Glutamatergic neuron (in vitro differentiated cells): ENCODE measurements around the gene STXBP6. TPM values are rescaled to one million over a fixed set of nuclear protein-coding genes. Genes with fewer than 3 reads are reported as not detected.

Experiments
- DNase-seq: peaks from one replicate; pipeline ENCODE4 v3.0.0; 2022
- H3K27ac Mint-ChIP-seq: one replicate; pipeline ENCODE4 v1.8.0; 2020; ENCODE audit warnings: mild to moderate bottlenecking, mixed read lengths, inconsistent platforms; ENCODE audit not compliant: unreplicated experiment
- H3K27me3 Mint-ChIP-seq: one replicate; pipeline ENCODE4 v1.8.0; 2020; ENCODE audit warnings: mild to moderate bottlenecking, moderate library complexity, mixed read lengths, inconsistent platforms; ENCODE audit not compliant: unreplicated experiment
- H3K36me3 Mint-ChIP-seq: one replicate; pipeline ENCODE4 v1.8.0; 2020; ENCODE audit warnings: mild to moderate bottlenecking, mixed read lengths, inconsistent platforms; ENCODE audit not compliant: unreplicated experiment
- H3K4me1 Mint-ChIP-seq: one replicate; pipeline ENCODE4 v1.8.0; 2020; ENCODE audit warnings: mild to moderate bottlenecking, low read depth, mixed read lengths, inconsistent platforms; ENCODE audit not compliant: unreplicated experiment
- H3K4me3 Mint-ChIP-seq: one replicate; pipeline ENCODE4 v1.8.0; 2020; ENCODE audit warnings: mild to moderate bottlenecking, mixed read lengths, inconsistent platforms; ENCODE audit not compliant: unreplicated experiment
- H3K9me3 Mint-ChIP-seq: one replicate; pipeline ENCODE4 v1.8.0; 2020; ENCODE audit warnings: mild to moderate bottlenecking, moderate library complexity, mixed read lengths, inconsistent platforms; ENCODE audit not compliant: unreplicated experiment
- total RNA-seq: library from RNA; stranded (reverse); fragmentation: NEBNext Ultra II Directional; extraction: Animal tissue kit (Norgen Biotek cat#: 25700); gene quantifications from one replicate; pipeline ENCODE4 v1.2.1, GENCODE V29; 2021; ENCODE audit not compliant: unreplicated experiment
- TF ChIP-seq, protein P1 (sequence below): fragments of 200-600 bp; sonication (generic); IDR thresholded peaks from one replicate; pipeline ENCODE4 v1.5.0; 2021; ENCODE audit not compliant: partially characterized antibody, unreplicated experiment

Gene STXBP6
- total RNA-seq, 1 donor from 2014 or later, result 0.49 TPM

DNA sequence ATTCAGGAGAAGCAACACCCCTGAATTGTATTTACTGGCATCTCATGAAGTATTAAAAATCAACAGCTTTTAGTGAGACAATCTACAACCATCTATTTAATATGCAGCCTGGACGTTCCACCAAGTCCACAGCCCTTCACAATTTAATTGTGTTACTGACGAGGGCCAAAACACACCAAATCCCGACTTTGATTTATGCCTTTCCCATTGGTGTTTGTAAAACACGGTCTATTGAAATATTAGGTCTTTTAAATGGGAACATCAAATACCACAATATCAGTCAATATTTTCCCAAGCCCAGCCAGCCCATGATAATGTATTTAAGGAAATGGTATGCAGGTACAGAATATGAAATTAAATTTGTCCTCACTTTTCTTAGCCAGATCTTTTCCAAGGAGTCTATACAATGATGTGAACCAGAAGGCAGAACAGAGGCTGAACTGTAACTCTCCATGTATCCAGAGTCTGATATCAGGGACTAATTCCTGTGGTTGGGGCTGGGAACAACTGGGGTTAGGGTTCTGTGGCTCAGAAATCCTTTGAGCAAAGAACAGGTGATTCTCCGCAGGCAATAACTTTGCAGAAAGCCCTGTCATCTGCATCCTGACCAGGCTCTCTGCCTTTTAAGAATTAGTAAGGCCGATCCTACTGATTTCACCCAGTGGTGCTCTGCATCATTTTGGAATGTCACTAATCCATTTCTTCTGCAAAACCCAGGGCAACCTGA, 236.7 kb downstream of the STXBP6 start:
- TF ChIP-seq, protein P1, sequence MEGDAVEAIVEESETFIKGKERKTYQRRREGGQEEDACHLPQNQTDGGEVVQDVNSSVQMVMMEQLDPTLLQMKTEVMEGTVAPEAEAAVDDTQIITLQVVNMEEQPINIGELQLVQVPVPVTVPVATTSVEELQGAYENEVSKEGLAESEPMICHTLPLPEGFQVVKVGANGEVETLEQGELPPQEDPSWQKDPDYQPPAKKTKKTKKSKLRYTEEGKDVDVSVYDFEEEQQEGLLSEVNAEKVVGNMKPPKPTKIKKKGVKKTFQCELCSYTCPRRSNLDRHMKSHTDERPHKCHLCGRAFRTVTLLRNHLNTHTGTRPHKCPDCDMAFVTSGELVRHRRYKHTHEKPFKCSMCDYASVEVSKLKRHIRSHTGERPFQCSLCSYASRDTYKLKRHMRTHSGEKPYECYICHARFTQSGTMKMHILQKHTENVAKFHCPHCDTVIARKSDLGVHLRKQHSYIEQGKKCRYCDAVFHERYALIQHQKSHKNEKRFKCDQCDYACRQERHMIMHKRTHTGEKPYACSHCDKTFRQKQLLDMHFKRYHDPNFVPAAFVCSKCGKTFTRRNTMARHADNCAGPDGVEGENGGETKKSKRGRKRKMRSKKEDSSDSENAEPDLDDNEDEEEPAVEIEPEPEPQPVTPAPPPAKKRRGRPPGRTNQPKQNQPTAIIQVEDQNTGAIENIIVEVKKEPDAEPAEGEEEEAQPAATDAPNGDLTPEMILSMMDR, result no peak
- Mint-ChIP-seq H3K36me3 (no peaks in the 10 kb centered on the region), H3K9me3 (peaks cover 2% of the 10 kb centered on the region), H3K4me3 (no peak overlapping the region), H3K4me1 (no peaks in the 10 kb centered on the region), H3K27ac (no peak overlapping the region), H3K27me3 (peaks cover 2% of the 10 kb centered on the region)
- no peak for DNase-seq

DNA sequence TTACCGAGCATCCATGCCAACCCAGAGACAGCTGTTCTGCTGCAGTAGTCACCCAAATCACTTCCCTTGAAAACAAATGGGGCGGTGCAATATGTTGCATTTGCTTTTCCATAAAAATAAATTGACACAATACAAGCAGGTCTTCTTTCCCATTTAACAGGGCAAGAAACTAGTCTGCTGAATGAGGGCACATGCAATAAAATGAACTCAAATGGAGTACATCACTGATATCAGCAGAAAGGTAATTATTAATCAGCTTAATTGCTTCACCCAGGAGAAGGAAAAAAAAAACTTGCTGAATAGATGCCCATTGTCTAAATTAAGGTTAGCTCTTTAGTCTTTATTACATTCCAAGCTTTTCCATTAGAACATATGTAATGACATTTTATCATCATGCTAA, 240.8 kb downstream of the STXBP6 start:
- peaks cover 2% of the 10 kb centered on the region for H3K27me3 Mint-ChIP-seq
- H3K27ac Mint-ChIP-seq, result no peak overlapping the region
- no peak for DNase-seq
- no peaks in the 10 kb centered on the region for H3K36me3 Mint-ChIP-seq
- no peaks in the 10 kb centered on the region for H3K9me3 Mint-ChIP-seq
- TF ChIP-seq, protein P1, result no peak
- no peak overlapping the region for H3K4me3 Mint-ChIP-seq
- no peaks in the 10 kb centered on the region for H3K4me1 Mint-ChIP-seq

DNA sequence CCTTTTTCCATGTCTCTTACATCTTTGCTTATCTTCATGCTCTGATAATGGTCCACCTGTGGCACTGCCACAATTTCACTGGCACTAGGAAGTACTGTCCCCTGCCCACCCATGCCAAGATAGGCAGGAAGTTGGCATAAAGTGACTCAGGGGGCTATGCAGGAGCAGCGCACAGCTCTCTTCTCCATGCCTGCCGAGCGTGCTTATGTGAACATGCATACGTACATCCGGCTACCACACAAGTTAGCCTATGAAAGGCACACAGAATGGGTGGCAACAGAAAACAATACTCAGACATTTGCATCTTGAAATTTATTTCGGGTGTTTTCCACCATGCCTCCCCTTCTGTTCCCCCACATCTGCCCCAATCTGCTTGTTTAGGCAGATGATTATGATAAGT, 241.5 kb downstream of the STXBP6 start:
- Mint-ChIP-seq H3K27ac (no peak overlapping the region), H3K36me3 (no peaks in the 10 kb centered on the region), H3K9me3 (no peaks in the 10 kb centered on the region), H3K27me3 (peaks cover 2% of the 10 kb centered on the region), H3K4me3 (no peak overlapping the region), H3K4me1 (no peaks in the 10 kb centered on the region)
- DNase-seq, result no peak
- TF ChIP-seq, protein P1, result no peak

DNA sequence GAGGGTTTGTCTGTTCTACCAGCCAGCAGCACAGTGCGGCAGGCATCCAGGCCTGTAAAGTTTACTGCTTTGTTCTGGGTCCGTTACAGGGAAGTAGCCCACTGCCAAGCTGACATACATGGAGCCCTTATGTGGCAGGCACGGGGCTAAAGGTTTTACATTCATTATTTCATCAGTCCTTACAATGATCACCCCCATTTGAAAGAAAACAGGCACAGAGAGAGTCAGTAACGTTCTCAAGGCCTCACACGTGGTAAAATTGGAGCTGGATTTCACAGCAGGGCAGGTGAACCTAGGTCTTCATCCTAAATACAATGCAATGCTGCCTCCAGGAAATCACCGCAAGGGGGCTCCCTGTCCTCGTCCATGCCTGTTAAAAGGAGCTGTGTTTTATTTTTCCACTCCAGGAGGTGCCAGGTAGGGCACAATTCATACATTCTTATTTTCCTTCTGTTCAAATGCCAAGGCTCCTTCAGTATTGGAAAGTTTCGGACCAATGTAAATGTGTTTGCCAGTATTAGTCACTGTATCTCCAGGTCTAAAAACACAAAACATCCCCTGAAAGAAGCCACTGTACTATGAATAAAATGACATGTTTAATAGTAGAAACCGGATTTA, 243.8 kb downstream of the STXBP6 start:
- no peak overlapping the region for H3K27ac Mint-ChIP-seq
- H3K4me3 Mint-ChIP-seq, result no peak overlapping the region
- TF ChIP-seq, protein P1, result peak; percentile 83
- DNase-seq, result peak; percentile 82
- no peaks in the 10 kb centered on the region for H3K4me1 Mint-ChIP-seq
- H3K36me3 Mint-ChIP-seq, result no peaks in the 10 kb centered on the region
- no peaks in the 10 kb centered on the region for H3K9me3 Mint-ChIP-seq
- H3K27me3 Mint-ChIP-seq, result no peaks in the 10 kb centered on the region

DNA sequence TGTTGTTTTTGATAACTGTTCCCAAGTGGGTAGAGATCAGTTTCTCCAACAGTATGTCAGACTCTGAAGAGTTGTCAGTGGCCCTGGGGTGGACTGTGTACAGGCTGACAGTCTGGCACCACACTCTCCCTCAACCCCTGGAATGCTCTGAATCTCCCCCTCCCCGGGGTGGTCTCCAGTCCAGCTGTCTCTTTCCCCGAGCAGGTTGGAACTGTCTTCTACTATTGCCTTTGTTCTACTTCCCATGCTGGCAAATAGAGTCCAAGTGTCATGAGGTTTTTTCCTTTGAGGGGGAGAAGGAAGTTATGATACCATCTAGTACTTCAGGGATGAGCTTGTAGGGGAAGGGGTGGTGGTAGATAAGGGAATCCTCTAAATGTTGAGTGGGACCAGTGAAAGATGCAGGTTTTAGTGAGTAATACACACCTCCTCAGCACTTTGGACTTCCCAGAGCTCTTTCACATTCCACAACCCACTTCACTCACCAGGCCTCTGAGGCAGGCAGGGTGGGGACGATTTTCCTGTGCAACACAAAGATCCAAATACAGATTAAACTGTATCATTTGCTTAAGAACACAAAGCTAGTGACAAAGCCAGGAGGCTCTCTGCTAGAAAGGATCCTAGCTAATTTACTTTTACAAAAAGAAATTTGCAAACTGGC, 245.3 kb downstream of the STXBP6 start:
- no peaks in the 10 kb centered on the region for H3K36me3 Mint-ChIP-seq
- H3K9me3 Mint-ChIP-seq, result no peaks in the 10 kb centered on the region
- no peaks in the 10 kb centered on the region for H3K27me3 Mint-ChIP-seq
- H3K4me3 Mint-ChIP-seq, result no peak overlapping the region
- H3K27ac Mint-ChIP-seq, result no peak overlapping the region
- no peaks in the 10 kb centered on the region for H3K4me1 Mint-ChIP-seq
- DNase-seq, result no peak
- TF ChIP-seq, protein P1, result no peak
